ENCODE results near the gene RDH5. TPM values are rescaled to one million over a fixed set of nuclear protein-coding genes. Genes with fewer than 3 reads are reported as not detected.

Gene RDH5
- total RNA-seq, 2 donors from 2014 or later, result 4.1 to 7.4 TPM

GRCh38 chr12:55733858-55734257 lies 13.7 kb downstream of the RDH5 start:
- DNase-seq, result no peak
- H3K27ac ChIP-seq (ENCODE audit: low read depth, low read length), result no peak overlapping the region
- no peaks in the 10 kb centered on the region for H3K36me3 Mint-ChIP-seq (ENCODE audit: low read depth)
- no peak overlapping the region for H3K9ac ChIP-seq (ENCODE audit: extremely low read depth, low read length, poor library complexity, severe bottlenecking)
- no peaks in the 10 kb centered on the region for H3K9me3 ChIP-seq (ENCODE audit: control insufficient read depth, low read length)
- no peak overlapping the region for H3K4me3 ChIP-seq (ENCODE audit: low read length)
- no peaks in the 10 kb centered on the region for H3K9me3 Mint-ChIP-seq
- no peaks in the 10 kb centered on the region for H3K4me1 ChIP-seq (ENCODE audit: control insufficient read depth, insufficient read depth, low read length)
- H3K27me3 ChIP-seq (ENCODE audit: control insufficient read depth, insufficient read depth, low read length, poor library complexity, severe bottlenecking), result no peaks in the 10 kb centered on the region
- H3K27ac Mint-ChIP-seq, result no peak overlapping the region
- H3K36me3 ChIP-seq (ENCODE audit: control insufficient read depth, insufficient read depth, low read length), result no peaks in the 10 kb centered on the region
- no peaks in the 10 kb centered on the region for H3K27me3 Mint-ChIP-seq (ENCODE audit: insufficient read depth)
- TF ChIP-seq, protein P1, sequence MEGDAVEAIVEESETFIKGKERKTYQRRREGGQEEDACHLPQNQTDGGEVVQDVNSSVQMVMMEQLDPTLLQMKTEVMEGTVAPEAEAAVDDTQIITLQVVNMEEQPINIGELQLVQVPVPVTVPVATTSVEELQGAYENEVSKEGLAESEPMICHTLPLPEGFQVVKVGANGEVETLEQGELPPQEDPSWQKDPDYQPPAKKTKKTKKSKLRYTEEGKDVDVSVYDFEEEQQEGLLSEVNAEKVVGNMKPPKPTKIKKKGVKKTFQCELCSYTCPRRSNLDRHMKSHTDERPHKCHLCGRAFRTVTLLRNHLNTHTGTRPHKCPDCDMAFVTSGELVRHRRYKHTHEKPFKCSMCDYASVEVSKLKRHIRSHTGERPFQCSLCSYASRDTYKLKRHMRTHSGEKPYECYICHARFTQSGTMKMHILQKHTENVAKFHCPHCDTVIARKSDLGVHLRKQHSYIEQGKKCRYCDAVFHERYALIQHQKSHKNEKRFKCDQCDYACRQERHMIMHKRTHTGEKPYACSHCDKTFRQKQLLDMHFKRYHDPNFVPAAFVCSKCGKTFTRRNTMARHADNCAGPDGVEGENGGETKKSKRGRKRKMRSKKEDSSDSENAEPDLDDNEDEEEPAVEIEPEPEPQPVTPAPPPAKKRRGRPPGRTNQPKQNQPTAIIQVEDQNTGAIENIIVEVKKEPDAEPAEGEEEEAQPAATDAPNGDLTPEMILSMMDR (conservative IDR thresholded peaks at IDR 0.05), result no peak
- WGBS, 2 experiments (ENCODE audit: insufficient coverage in 1 of 2, insufficient read length in 1 of 2), result 86 to 88% methylated on average over 2 of the region's 2 CpGs
- H3K4me1 Mint-ChIP-seq, result peaks cover 25% of the 10 kb centered on the region
- H3K4me3 Mint-ChIP-seq, result no peak overlapping the region

- Mint-ChIP-seq H3K36me3 (ENCODE audit: low read depth) (no peaks in the 10 kb centered on the region), H3K9me3 (no peaks in the 10 kb centered on the region), H3K27ac (no peak overlapping the region), H3K4me3 (no peak overlapping the region), H3K4me1 (peaks cover 25% of the 10 kb centered on the region), H3K27me3 (ENCODE audit: insufficient read depth) (no peaks in the 10 kb centered on the region)
- no peaks in the 10 kb centered on the region for H3K9me3 ChIP-seq (ENCODE audit: control insufficient read depth, low read length)
- no peaks in the 10 kb centered on the region for H3K4me1 ChIP-seq (ENCODE audit: control insufficient read depth, insufficient read depth, low read length)
- no peak for DNase-seq
- H3K9ac ChIP-seq (ENCODE audit: extremely low read depth, low read length, poor library complexity, severe bottlenecking), result no peak overlapping the region
- no peak overlapping the region for H3K4me3 ChIP-seq (ENCODE audit: low read length)
- WGBS, 2 experiments (ENCODE audit: insufficient coverage in 1 of 2, insufficient read length in 1 of 2), result 79 to 97% methylated on average over 2 to 3 of the region's 3 CpGs
- TF ChIP-seq, protein P1 (conservative IDR thresholded peaks at IDR 0.05), result no peak
- H3K36me3 ChIP-seq (ENCODE audit: control insufficient read depth, insufficient read depth, low read length), result no peaks in the 10 kb centered on the region
- no peak overlapping the region for H3K27ac ChIP-seq (ENCODE audit: low read depth, low read length)
- no peaks in the 10 kb centered on the region for H3K27me3 ChIP-seq (ENCODE audit: control insufficient read depth, insufficient read depth, low read length, poor library complexity, severe bottlenecking)
Observed at GRCh38 chr12:55734595-55734994, 14.4 kb downstream of the RDH5 start.

DNA sequence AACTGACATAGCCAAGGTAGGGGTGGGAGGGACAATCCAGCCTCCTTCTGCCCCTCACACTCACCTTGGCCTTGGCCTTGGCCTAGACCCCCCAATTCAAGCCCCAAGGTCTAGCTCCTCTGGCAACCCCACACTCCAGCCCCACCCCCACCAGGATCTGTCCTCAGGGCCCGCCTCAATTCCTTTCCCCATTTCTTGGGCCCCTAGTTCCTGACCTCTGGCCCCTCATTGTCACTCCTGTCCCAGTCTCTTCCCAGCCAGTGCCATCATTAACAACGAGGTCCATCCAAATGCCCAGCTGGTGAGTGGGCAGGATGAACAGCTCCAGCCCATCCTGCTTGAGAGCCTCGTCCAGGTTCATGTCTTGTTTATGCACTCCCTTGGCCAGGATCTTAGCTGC lies 15.9 kb downstream of the RDH5 start:
- no peaks in the 10 kb centered on the region for H3K27me3 Mint-ChIP-seq (ENCODE audit: insufficient read depth)
- H3K27ac Mint-ChIP-seq, result no peak overlapping the region
- H3K9me3 Mint-ChIP-seq, result no peaks in the 10 kb centered on the region
- H3K27me3 ChIP-seq (ENCODE audit: control insufficient read depth, insufficient read depth, low read length, poor library complexity, severe bottlenecking), result no peaks in the 10 kb centered on the region
- TF ChIP-seq, protein P1 (conservative IDR thresholded peaks at IDR 0.05), result no peak
- H3K4me1 Mint-ChIP-seq, result peaks cover 17% of the 10 kb centered on the region
- H3K36me3 Mint-ChIP-seq (ENCODE audit: low read depth), result no peaks in the 10 kb centered on the region
- no peaks in the 10 kb centered on the region for H3K36me3 ChIP-seq (ENCODE audit: control insufficient read depth, insufficient read depth, low read length)
- 92 to 100% methylated on average over 2 to 3 of the region's 3 CpGs for WGBS, 2 experiments (ENCODE audit: insufficient coverage in 1 of 2, insufficient read length in 1 of 2)
- H3K27ac ChIP-seq (ENCODE audit: low read depth, low read length), result no peak overlapping the region
- H3K4me3 ChIP-seq (ENCODE audit: low read length), result no peak overlapping the region
- no peaks in the 10 kb centered on the region for H3K4me1 ChIP-seq (ENCODE audit: control insufficient read depth, insufficient read depth, low read length)
- no peak overlapping the region for H3K9ac ChIP-seq (ENCODE audit: extremely low read depth, low read length, poor library complexity, severe bottlenecking)
- no peak for DNase-seq
- no peak overlapping the region for H3K4me3 Mint-ChIP-seq
- H3K9me3 ChIP-seq (ENCODE audit: control insufficient read depth, low read length), result no peaks in the 10 kb centered on the region

Measured in endodermal cell (in vitro differentiated cells).